ENCODE measurements around the gene CADM4. TPM values are rescaled to one million over a fixed set of nuclear protein-coding genes. Genes with fewer than 3 reads are reported as not detected.

The CADM4 gene
- total and polyA plus RNA-seq, 9 of the 15 experiments (the other 6 are each of a cell fraction or from before 2014, with no cell fraction given) = 0.03 to 4.6 (median 1.3) TPM

GRCh38 chr19:43638995-43639518 lies 593 bp downstream of the CADM4 start (continued):
- TF ChIP-seq ZNF407 (IDR thresholded peaks at IDR 0.05; ENCODE audit: low read depth) (peak; percentile 9; the same call in 1 of the 2 replicates), MLLT1 (IDR thresholded peaks at IDR 0.05) (peak; percentile 31 to 64; a peak in 3 of 4 replicates), CCAR2 (IDR thresholded peaks at IDR 0.05; ENCODE audit: low read depth, low read length) (no peak), PBX2 (CRISPR knock-in tag; IDR thresholded peaks at IDR 0.05; ENCODE audit: low read depth) (no peak), PBX2 (tag; conservative IDR thresholded peaks at IDR 0.05; ENCODE audit: low read depth) (no peak), FOXO4 (CRISPR knock-in tag; IDR thresholded peaks at IDR 0.05) (no peak), ZNF263 (CRISPR knock-in tag; IDR thresholded peaks at IDR 0.05; ENCODE audit: borderline replicate concordance) (no peak), BRD9 (IDR thresholded peaks at IDR 0.05; ENCODE audit: low read depth, partially characterized antibody) (no peak), ZNF175 (CRISPR knock-in tag; IDR thresholded peaks at IDR 0.05; ENCODE audit: low read depth) (no peak)
